ENCODE data around the gene MRTFB.

Gene MRTFB

GRCh38 chr16:14203166-14203565 lies 132.0 kb downstream of the MRTFB start:
- no peak overlapping the region for H3K27ac Mint-ChIP-seq
- H3K4me3 Mint-ChIP-seq: no peak overlapping the region
- H3K9me3 Mint-ChIP-seq: peaks cover 0 to 2% of the 10 kb centered on the region in 2 donors
- peaks cover 13 to 26% of the 10 kb centered on the region in 2 donors for H3K4me1 Mint-ChIP-seq
- DNase-seq (no peak), ATAC-seq (replicated peaks) (no peak)
- H3K27me3 Mint-ChIP-seq: no peaks in the 10 kb centered on the region
- peaks cover 14 to 19% of the 10 kb centered on the region in 2 donors for H3K36me3 Mint-ChIP-seq

- Mint-ChIP-seq H3K27me3 (no peaks in the 10 kb centered on the region), H3K4me1 (peaks cover 0 to 8% of the 10 kb centered on the region in 2 donors), H3K4me3 (no peak overlapping the region), H3K36me3 (peaks cover under 1 to 8% of the 10 kb centered on the region in 2 donors), H3K27ac (no peak overlapping the region), H3K9me3 (no peaks in the 10 kb centered on the region)
- ATAC-seq (replicated peaks) (no peak), DNase-seq (no peak)
Measured at GRCh38 chr16:14205666-14206065, 134.5 kb downstream of the MRTFB start.

- DNase-seq (no peak), ATAC-seq (replicated peaks) (no peak)
- H3K4me3 Mint-ChIP-seq: no peak overlapping the region
- no peaks in the 10 kb centered on the region for H3K4me1 Mint-ChIP-seq
- H3K27ac Mint-ChIP-seq: no peak overlapping the region
- H3K27me3 Mint-ChIP-seq: no peaks in the 10 kb centered on the region
- no peaks in the 10 kb centered on the region for H3K9me3 Mint-ChIP-seq
- H3K36me3 Mint-ChIP-seq: peaks cover 7 to 10% of the 10 kb centered on the region in 2 donors
Measured at GRCh38 chr16:14211856-14212543, 140.9 kb downstream of the MRTFB start.

- no peak for DNase-seq
- no peak overlapping the region for H3K4me3 Mint-ChIP-seq
- ATAC-seq (replicated peaks): no peak
- H3K4me1 Mint-ChIP-seq: no peaks in the 10 kb centered on the region
- H3K27ac Mint-ChIP-seq: no peak overlapping the region
- peaks cover 23 to 26% of the 10 kb centered on the region in 2 donors for H3K36me3 Mint-ChIP-seq
- no peaks in the 10 kb centered on the region for H3K9me3 Mint-ChIP-seq
- H3K27me3 Mint-ChIP-seq: no peaks in the 10 kb centered on the region
Measured at GRCh38 chr16:14215941-14216340, 144.8 kb downstream of the MRTFB start.

- no peaks in the 10 kb centered on the region for H3K4me1 Mint-ChIP-seq
- no peak for ATAC-seq (replicated peaks)
- H3K4me3 Mint-ChIP-seq: no peak overlapping the region
- peaks cover 43 to 50% of the 10 kb centered on the region in 2 donors for H3K36me3 Mint-ChIP-seq
- H3K9me3 Mint-ChIP-seq: peaks cover 6 to 11% of the 10 kb centered on the region in 2 donors
- H3K27me3 Mint-ChIP-seq: no peaks in the 10 kb centered on the region
- no peak for DNase-seq
- no peak overlapping the region for H3K27ac Mint-ChIP-seq
Measured at GRCh38 chr16:14219983-14220382, 148.9 kb downstream of the MRTFB start.

GRCh38 chr16:14223632-14224031 lies 152.5 kb downstream of the MRTFB start:
- ATAC-seq (replicated peaks): no peak
- Mint-ChIP-seq H3K4me3 (no peak overlapping the region), H3K4me1 (no peaks in the 10 kb centered on the region), H3K27ac (no peak overlapping the region), H3K9me3 (peaks cover 9 to 11% of the 10 kb centered on the region in 2 donors), H3K27me3 (no peaks in the 10 kb centered on the region), H3K36me3 (peaks cover 54 to 58% of the 10 kb centered on the region in 2 donors)
- no peak for DNase-seq

- Mint-ChIP-seq H3K27ac (no peak overlapping the region), H3K9me3 (peaks cover 11% of the 10 kb centered on the region in 2 donors), H3K36me3 (peaks cover 43 to 60% of the 10 kb centered on the region in 2 donors), H3K4me3 (no peak overlapping the region), H3K27me3 (no peaks in the 10 kb centered on the region), H3K4me1 (no peaks in the 10 kb centered on the region)
- DNase-seq: no peak
- ATAC-seq (replicated peaks): no peak
Measured at GRCh38 chr16:14225457-14225856, 154.3 kb downstream of the MRTFB start.

GRCh38 chr16:14232106-14232864 lies 161.2 kb downstream of the MRTFB start:
- H3K27ac Mint-ChIP-seq: no peak overlapping the region
- no peak for DNase-seq
- H3K4me3 Mint-ChIP-seq: no peak overlapping the region
- no peaks in the 10 kb centered on the region for H3K27me3 Mint-ChIP-seq
- H3K4me1 Mint-ChIP-seq: no peaks in the 10 kb centered on the region
- H3K9me3 Mint-ChIP-seq: peaks cover 0 to 2% of the 10 kb centered on the region in 2 donors
- no peak for ATAC-seq (replicated peaks)
- peaks cover 16 to 26% of the 10 kb centered on the region in 2 donors for H3K36me3 Mint-ChIP-seq

GRCh38 chr16:14236401-14236800 lies 165.3 kb downstream of the MRTFB start:
- ATAC-seq (replicated peaks): no peak
- no peaks in the 10 kb centered on the region for H3K4me1 Mint-ChIP-seq
- no peak overlapping the region for H3K4me3 Mint-ChIP-seq
- no peak overlapping the region for H3K27ac Mint-ChIP-seq
- H3K27me3 Mint-ChIP-seq: no peaks in the 10 kb centered on the region
- H3K9me3 Mint-ChIP-seq: no peaks in the 10 kb centered on the region
- H3K36me3 Mint-ChIP-seq: peaks cover 17 to 22% of the 10 kb centered on the region in 2 donors
- no peak for DNase-seq

GRCh38 chr16:14238756-14239155 lies 167.6 kb downstream of the MRTFB start:
- no peak for ATAC-seq (replicated peaks)
- H3K9me3 Mint-ChIP-seq: no peaks in the 10 kb centered on the region
- H3K27me3 Mint-ChIP-seq: no peaks in the 10 kb centered on the region
- H3K4me3 Mint-ChIP-seq: no peak overlapping the region
- DNase-seq: no peak
- peaks cover 23 to 28% of the 10 kb centered on the region in 2 donors for H3K36me3 Mint-ChIP-seq
- H3K27ac Mint-ChIP-seq: no peak overlapping the region
- no peaks in the 10 kb centered on the region for H3K4me1 Mint-ChIP-seq

- H3K27ac Mint-ChIP-seq: no peak overlapping the region
- H3K9me3 Mint-ChIP-seq: no peaks in the 10 kb centered on the region
- H3K4me1 Mint-ChIP-seq: no peaks in the 10 kb centered on the region
- DNase-seq (no peak), ATAC-seq (replicated peaks) (no peak)
- H3K27me3 Mint-ChIP-seq: no peaks in the 10 kb centered on the region
- H3K36me3 Mint-ChIP-seq: peaks cover 18 to 26% of the 10 kb centered on the region in 2 donors
- H3K4me3 Mint-ChIP-seq: no peak overlapping the region
Measured at GRCh38 chr16:14239791-14240190, 168.7 kb downstream of the MRTFB start.

- no peak for DNase-seq
- Mint-ChIP-seq H3K9me3 (no peaks in the 10 kb centered on the region), H3K4me1 (no peaks in the 10 kb centered on the region), H3K27ac (no peak overlapping the region), H3K4me3 (no peak overlapping the region), H3K27me3 (no peaks in the 10 kb centered on the region), H3K36me3 (peaks cover 16 to 20% of the 10 kb centered on the region in 2 donors)
- ATAC-seq (replicated peaks): no peak
Measured at GRCh38 chr16:14240219-14240843, 169.2 kb downstream of the MRTFB start.

GRCh38 chr16:14240964-14241363 lies 169.8 kb downstream of the MRTFB start:
- peaks cover 19 to 23% of the 10 kb centered on the region in 2 donors for H3K36me3 Mint-ChIP-seq
- H3K9me3 Mint-ChIP-seq: no peaks in the 10 kb centered on the region
- ATAC-seq (replicated peaks): no peak
- no peak overlapping the region for H3K4me3 Mint-ChIP-seq
- H3K27me3 Mint-ChIP-seq: no peaks in the 10 kb centered on the region
- no peaks in the 10 kb centered on the region for H3K4me1 Mint-ChIP-seq
- DNase-seq: no peak
- H3K27ac Mint-ChIP-seq: no peak overlapping the region

GRCh38 chr16:14241631-14242030 lies 170.5 kb downstream of the MRTFB start:
- no peak for ATAC-seq (replicated peaks)
- H3K27ac Mint-ChIP-seq: no peak overlapping the region
- H3K4me1 Mint-ChIP-seq: no peaks in the 10 kb centered on the region
- DNase-seq: no peak
- no peak overlapping the region for H3K4me3 Mint-ChIP-seq
- no peaks in the 10 kb centered on the region for H3K27me3 Mint-ChIP-seq
- peaks cover 25 to 29% of the 10 kb centered on the region in 2 donors for H3K36me3 Mint-ChIP-seq
- no peaks in the 10 kb centered on the region for H3K9me3 Mint-ChIP-seq

Measured in stimulated activated naive B cell treated with anti-CD40 and anti-IgM and Interleukin-4, amounts not matched to agents 10 μg/mL and 1 μg/mL and 100 μg/mL, for 72 hours (primary cell).